Inflammatory macrophage treated with lipopolysaccharide for 1 hour (primary cell): ENCODE results near the gene WDR44.
"Not testable (repeated sequence)": the region's sequence is repeated elsewhere in the genome, so short reads cannot be mapped to it uniquely, and the experiment has no call there.

Experiments used
- DNase-seq, 2 donors: peaks; one replicate each; pipeline ENCODE4 v3.0.0-alpha.2; 2020 to 2022

The WDR44 gene

DNA sequence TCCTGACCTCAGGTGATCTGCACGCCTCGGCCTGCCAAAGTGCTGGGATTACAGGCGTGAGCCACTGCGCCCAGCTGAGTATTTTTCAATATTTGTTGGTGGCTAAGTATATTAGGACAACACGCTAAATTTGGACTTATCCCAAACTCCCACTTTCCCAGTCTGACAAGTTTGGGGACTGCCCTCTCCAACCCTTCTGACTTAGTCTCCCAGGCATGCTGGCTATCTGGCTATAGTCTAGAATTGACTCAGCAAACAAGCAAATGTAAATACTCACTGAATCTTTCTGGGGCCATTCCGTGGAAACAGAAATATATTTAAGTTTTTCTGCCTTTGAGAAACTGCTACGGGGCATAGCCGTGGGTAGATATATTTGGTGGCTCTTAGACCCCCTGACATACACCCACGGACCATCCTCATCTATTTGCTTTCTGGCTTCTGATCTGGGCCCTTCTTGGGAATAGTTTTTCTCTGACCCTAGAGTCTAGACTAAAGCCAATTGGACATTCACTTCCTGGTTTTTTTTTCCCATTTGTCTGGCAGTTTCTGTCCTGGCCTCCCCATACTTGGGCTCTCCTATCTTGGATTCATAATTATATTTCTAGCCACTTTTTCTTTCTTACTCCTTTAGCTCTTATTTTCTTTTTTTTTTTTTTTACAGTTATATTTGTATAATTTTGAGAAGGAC is 138.5 kb downstream of the WDR44 start:
- DNase-seq = no peak

- not testable (repeated sequence) for DNase-seq
These were observed 140.8 kb downstream of the WDR44 start for GRCh38 chrX:118486693-118487092.

GRCh38 chrX:118493016-118493415 is 147.1 kb downstream of the WDR44 start:
- no peak for DNase-seq

- no peak for DNase-seq
These were observed 147.9 kb downstream of the WDR44 start for GRCh38 chrX:118493653-118494297.

- DNase-seq = peak; percentile 67 to 81
These were observed 149.4 kb downstream of the WDR44 start, which contains the start of gene DOCK11 for GRCh38 chrX:118495061-118495921. Gene DOCK11 (plus strand): TSS chrX:118495815. CDS start chrX:118495972, 157 bp downstream.

GRCh38 chrX:118495958-118496762 is 150.3 kb downstream of the WDR44 start:
- peak; percentile 39 to 52 for DNase-seq

DNA sequence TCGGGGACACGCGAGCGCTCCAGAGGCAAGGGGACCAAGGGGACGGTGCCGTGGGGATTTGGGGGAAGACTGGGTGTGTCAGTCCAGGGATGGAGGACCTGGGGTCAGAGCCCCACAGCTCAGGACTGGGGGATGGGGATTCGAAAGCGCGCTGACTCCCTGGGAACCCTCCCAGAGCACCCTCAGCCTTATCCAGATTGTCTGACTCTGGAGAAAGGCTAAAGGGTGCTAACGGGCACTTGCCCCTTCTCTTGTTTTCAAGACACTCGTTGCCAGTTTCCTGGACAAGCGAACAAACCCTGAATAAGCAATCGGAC is 150.8 kb downstream of the WDR44 start:
- no peak for DNase-seq

GRCh38 chrX:118497180-118497818 is 151.4 kb downstream of the WDR44 start:
- DNase-seq = no peak

DNA sequence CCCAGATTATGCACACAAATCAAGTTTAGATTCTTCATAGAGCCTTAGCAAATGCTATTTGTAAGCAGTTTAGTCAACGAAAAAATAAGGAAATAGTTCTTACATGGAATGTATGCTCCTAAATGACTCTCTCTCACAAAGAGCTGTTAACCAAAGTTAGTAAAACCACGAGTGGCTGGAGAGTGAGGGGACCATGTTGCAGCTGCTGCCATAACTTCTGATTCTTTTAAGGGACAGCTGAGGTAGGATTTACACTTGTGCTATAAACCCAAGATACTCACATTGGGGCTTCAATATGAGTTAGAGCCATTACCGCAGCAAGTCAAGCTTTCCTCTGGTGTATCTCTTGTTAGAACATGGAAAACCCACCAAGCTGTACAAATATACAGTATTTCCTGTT is 152.4 kb downstream of the WDR44 start:
- DNase-seq = no peak

GRCh38 chrX:118498755-118499154 is 152.8 kb downstream of the WDR44 start:
- DNase-seq = no peak

DNA sequence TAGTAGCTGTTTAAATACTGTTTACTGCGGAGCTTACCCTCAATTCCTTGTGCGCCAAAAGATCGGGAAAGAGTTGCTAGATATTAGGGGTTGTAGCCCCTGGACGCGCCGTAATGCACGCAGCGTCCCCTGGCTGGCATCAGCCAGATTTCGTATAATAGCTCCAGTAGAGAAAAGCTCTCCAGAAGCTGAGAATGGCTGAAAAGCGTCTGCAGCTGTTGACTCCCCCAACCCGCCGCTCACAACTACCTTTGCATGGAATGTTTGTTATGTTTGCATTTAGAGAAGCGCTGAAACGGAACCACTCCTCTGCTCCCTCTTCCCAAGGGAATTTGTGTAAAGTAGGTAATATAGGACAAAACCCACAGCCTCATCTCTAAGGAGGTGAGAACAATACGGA is 153.4 kb downstream of the WDR44 start:
- no peak for DNase-seq
